ENCODE data around the gene SLCO2A1. TPM values are rescaled to one million over a fixed set of nuclear protein-coding genes. Genes with fewer than 3 reads are reported as not detected.

The SLCO2A1 gene
- 10 to 100 TPM in 1 of 3 donors, 1 to 10 TPM in 2; 4.2 to 11.1 (median 7.5) TPM for total RNA-seq

DNA sequence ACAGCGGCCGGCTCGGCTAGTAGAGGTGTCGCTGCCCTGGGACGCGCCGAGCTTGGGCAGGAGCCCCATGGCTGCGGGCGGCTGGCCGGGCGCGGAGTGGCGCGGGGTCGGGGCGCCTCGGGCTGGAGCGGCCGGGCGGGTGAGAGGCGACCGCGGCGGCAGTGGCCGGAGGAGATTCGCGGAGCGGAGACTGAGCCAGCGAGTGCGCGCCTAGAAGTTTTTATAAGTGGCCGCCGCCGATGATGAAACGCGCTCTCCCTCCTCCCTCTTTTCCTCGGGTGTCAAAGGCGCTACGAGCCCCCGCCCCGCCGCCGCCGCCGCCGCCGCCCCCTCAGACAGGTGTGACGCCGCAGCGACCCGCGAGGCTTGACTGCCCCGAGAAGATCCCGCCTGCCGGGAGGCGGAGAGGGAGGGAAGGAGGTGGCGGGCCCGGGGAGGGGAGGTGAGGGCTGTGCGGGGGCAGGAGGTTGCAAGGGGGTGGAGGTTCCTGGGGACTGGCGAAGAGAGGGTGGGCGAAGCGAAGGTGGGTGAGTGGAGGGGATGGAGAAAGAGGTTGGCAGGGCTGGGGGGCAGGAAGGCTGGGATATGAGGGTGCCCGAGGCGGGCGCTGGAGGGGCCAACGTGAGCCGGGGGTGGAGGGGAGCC lies at the start of gene SLCO2A1:
Gene SLCO2A1 (minus strand): TSS at position 192 of the 645 bp plus-strand sequence. CDS start 123 bp downstream, at position 69.
- Histone ChIP-seq H3K4me1 (no peaks in the 10 kb centered on the region), H3K27me3 (peaks cover 0 to 8% of the 10 kb centered on the region in 2 donors), H3K27ac (peak within 1 kb of the TSS; percentile 72 to 82), H3K9me3 (no peaks in the 10 kb centered on the region), H3K36me3 (no peaks in the 10 kb centered on the region), H3K4me3 (peak within 1 kb of the TSS; percentile 55 to 95 (median 62))
- peak in 1 of 2 donors; percentile 68 for DNase-seq (ENCODE audit: low spot score in 2 of 2)
- intact Hi-C loops (cut with DNase I; ENCODE audit: low total_unique reads): no loop called here
- TF ChIP-seq POLR2A (IDR thresholded peaks at IDR 0.05): no peak
- TF ChIP-seq, protein P1, sequence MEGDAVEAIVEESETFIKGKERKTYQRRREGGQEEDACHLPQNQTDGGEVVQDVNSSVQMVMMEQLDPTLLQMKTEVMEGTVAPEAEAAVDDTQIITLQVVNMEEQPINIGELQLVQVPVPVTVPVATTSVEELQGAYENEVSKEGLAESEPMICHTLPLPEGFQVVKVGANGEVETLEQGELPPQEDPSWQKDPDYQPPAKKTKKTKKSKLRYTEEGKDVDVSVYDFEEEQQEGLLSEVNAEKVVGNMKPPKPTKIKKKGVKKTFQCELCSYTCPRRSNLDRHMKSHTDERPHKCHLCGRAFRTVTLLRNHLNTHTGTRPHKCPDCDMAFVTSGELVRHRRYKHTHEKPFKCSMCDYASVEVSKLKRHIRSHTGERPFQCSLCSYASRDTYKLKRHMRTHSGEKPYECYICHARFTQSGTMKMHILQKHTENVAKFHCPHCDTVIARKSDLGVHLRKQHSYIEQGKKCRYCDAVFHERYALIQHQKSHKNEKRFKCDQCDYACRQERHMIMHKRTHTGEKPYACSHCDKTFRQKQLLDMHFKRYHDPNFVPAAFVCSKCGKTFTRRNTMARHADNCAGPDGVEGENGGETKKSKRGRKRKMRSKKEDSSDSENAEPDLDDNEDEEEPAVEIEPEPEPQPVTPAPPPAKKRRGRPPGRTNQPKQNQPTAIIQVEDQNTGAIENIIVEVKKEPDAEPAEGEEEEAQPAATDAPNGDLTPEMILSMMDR (IDR thresholded peaks at IDR 0.05): no peak
- TF ChIP-seq POLR2AphosphoS5 (IDR thresholded peaks at IDR 0.05): no peak

DNA sequence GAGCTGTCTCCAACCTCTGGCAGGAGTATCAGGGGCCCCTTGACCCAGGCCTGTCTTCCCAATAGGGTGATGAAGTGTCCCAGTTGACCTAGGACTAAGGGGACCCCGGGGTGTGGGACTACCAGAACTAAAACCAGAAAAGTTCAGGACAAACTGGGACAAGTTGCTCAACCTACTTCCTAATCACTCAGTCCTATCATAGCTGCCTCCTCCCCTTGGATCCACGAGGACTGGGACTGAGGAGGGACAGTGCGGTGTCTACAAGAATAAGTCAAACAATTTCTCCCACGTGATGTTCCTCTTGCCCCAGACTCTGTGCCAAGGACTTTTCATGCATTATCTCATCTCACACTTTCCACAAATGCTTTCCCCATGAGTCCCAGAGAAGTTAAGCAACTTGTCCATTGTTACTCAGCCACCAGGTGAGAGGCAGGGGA lies 49.4 kb upstream of the SLCO2A1 start:
- no peak for DNase-seq (ENCODE audit: low spot score in 2 of 2)
- H3K27ac ChIP-seq: no peak overlapping the region
- H3K27me3 ChIP-seq: no peaks in the 10 kb centered on the region
- no peaks in the 10 kb centered on the region for H3K4me1 ChIP-seq
- H3K4me3 ChIP-seq: no peak overlapping the region
- no peak for TF ChIP-seq POLR2A (IDR thresholded peaks at IDR 0.05)
- no peak for TF ChIP-seq POLR2AphosphoS5 (IDR thresholded peaks at IDR 0.05)
- TF ChIP-seq, protein P1 (IDR thresholded peaks at IDR 0.05): no peak
- H3K36me3 ChIP-seq: no peaks in the 10 kb centered on the region
- peaks cover 7 to 13% of the 10 kb centered on the region in 2 donors for H3K9me3 ChIP-seq
- intact Hi-C loops (cut with DNase I; ENCODE audit: low total_unique reads): no loop called here

DNA sequence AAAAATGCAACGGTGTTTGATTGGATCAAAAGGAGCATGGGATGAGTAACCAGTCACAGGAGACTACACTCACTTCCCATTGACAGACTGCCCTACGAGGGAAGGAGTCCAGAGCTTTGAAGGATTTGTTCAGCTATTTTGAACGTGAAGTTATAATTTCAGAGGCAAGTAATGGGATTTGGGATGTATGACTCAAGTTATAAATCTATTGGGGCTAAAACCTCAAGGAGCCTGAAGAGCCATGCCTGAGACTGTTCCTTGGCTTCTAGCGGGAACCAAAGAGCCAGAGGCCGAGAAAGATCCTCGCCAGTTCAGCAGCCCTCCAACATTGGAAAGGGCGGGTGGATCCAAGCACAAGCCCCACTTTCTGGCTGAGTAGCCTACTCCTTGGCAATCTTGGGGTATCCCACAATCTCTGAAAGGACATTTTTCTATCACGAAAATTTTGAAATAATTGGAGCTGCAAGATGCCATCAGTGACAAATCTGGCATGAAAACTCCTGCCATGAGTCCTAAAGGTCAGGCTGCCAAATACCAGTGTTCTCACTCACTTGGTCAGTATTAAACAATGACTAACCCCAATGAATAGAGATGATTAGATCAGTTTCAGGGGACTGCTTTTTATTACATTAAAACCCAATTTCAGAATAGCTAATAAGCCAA lies 48.6 kb upstream of the SLCO2A1 start:
- no peak overlapping the region for H3K4me3 ChIP-seq
- no peak overlapping the region for H3K27ac ChIP-seq
- no peaks in the 10 kb centered on the region for H3K27me3 ChIP-seq
- intact Hi-C loops (cut with DNase I; ENCODE audit: low total_unique reads): no loop called here
- TF ChIP-seq POLR2AphosphoS5 (IDR thresholded peaks at IDR 0.05) (no peak), POLR2A (IDR thresholded peaks at IDR 0.05) (no peak)
- TF ChIP-seq, protein P1 (IDR thresholded peaks at IDR 0.05): no peak
- peaks cover 7 to 13% of the 10 kb centered on the region in 2 donors for H3K9me3 ChIP-seq
- H3K36me3 ChIP-seq: no peaks in the 10 kb centered on the region
- no peak for DNase-seq (ENCODE audit: low spot score in 2 of 2)
- H3K4me1 ChIP-seq: no peaks in the 10 kb centered on the region

DNA sequence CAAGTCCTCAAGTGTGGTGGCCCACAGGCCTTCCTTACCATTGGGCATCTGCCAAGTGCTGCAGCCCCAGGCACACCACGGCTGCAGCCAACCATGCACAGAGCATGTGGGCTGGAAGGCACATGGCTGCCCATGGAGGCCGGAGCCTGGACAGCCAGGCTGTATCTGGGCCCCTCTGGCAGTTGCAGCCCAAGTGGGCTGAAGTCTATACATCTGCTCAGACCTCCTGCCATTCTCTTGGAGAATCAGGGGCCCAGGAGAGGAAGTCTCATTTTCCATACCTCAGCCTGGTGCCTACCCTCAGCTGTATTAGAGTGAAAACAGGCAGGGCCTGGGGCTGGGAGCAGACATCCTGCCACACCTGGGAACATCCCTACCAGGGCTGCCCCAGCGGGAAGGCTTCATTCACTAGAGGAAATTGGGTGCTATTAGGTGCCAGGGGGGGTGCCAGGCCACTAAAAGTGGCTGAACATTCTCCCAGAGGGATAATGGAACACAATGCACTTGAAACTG lies 48.0 kb upstream of the SLCO2A1 start:
- DNase-seq (ENCODE audit: low spot score in 2 of 2): peak in 1 of 2 donors; percentile 12
- Histone ChIP-seq H3K27me3 (no peaks in the 10 kb centered on the region), H3K4me3 (no peak overlapping the region), H3K4me1 (no peaks in the 10 kb centered on the region), H3K27ac (no peak overlapping the region), H3K9me3 (peaks cover 7 to 13% of the 10 kb centered on the region in 2 donors), H3K36me3 (no peaks in the 10 kb centered on the region)
- TF ChIP-seq, protein P1 (IDR thresholded peaks at IDR 0.05): no peak
- no peak for TF ChIP-seq POLR2A (IDR thresholded peaks at IDR 0.05)
- no peak for TF ChIP-seq POLR2AphosphoS5 (IDR thresholded peaks at IDR 0.05)
- intact Hi-C loops (cut with DNase I; ENCODE audit: low total_unique reads): no loop called here

DNA sequence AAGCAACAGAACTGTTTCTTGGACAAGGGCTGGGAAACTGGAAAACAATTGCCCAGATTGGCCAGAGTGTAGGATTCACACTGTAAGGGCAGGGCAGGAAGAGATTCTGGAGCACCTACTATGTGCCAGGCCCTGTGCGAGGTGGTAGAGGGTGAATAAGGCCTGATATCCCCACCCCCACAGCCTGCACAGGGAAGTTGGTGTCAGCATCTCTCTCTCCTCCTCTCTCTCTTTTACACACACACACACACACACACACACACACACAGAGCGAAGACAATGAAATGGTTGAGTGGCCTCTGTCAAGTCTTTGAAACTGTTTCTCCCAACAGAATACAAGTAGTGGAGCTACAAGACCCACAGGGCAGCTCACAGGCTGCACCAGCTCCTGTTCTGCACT lies 47.1 kb upstream of the SLCO2A1 start:
- intact Hi-C loops (cut with DNase I; ENCODE audit: low total_unique reads): no loop called here

More for the DNA sequence above, 47.1 kb upstream of the SLCO2A1 start:
- Histone ChIP-seq H3K36me3 (no peaks in the 10 kb centered on the region), H3K27me3 (no peaks in the 10 kb centered on the region), H3K4me1 (no peaks in the 10 kb centered on the region), H3K9me3 (peaks cover 7 to 13% of the 10 kb centered on the region in 2 donors), H3K27ac (no peak overlapping the region), H3K4me3 (no peak overlapping the region)
- no peak for DNase-seq (ENCODE audit: low spot score in 2 of 2)
- TF ChIP-seq, protein P1 (IDR thresholded peaks at IDR 0.05): no peak
- no peak for TF ChIP-seq POLR2AphosphoS5 (IDR thresholded peaks at IDR 0.05)
- no peak for TF ChIP-seq POLR2A (IDR thresholded peaks at IDR 0.05)

All from breast epithelium (tissue), 4 donors.